HepG2 (cell line): Measurements from ENCODE around the gene L1CAM. TPM values are rescaled to one million over a fixed set of nuclear protein-coding genes. Genes with fewer than 3 reads are reported as not detected.

Experiments used
- EP300 ChIP-seq, 3 experiments: sonication (generic) in 1 of 3; formaldehyde crosslinking in 1 of 3; IDR thresholded peaks; 2 replicates each; pipeline versions ENCODE4 v1.5.1 to v1.6.1; 2011 to 2020; ENCODE audit warnings: low read depth in 2 of 3, low read length in 2 of 3, borderline replicate concordance in 1 of 3, improper control_type of control experiment in 1 of 3, mild to moderate bottlenecking in 1 of 3, missing genetic modification reagents in 1 of 3, moderate library complexity in 1 of 3
- ETV6 ChIP-seq: sonication (generic); formaldehyde crosslinking; conservative IDR thresholded peaks from 2 replicates; pipeline ENCODE4 v1.4.0; 2020; ENCODE audit warnings: missing genetic modification reagents
- FOXA1 ChIP-seq, 2 experiments: fragments of 450-650 bp in 1 of 2; sonication (generic) in 1 of 2; formaldehyde crosslinking in 1 of 2; IDR thresholded peaks; 2 replicates each; pipeline versions ENCODE4 v1.4.0 to v1.6.1; 2016 to 2020; ENCODE audit warnings: missing genetic modification reagents in 1 of 2
- HMG20A ChIP-seq: IDR thresholded peaks from 2 replicates; pipeline ENCODE4 v1.6.1; 2016; ENCODE audit warnings: borderline replicate concordance
- ISL2 ChIP-seq: sonication (generic); formaldehyde crosslinking; IDR thresholded peaks from 2 replicates; pipeline ENCODE4 v1.5.0; 2020; ENCODE audit warnings: missing genetic modification reagents
- JUN ChIP-seq: sonication (generic); formaldehyde crosslinking; IDR thresholded peaks from 2 replicates; pipeline ENCODE4 v1.4.0; 2020; ENCODE audit warnings: mild to moderate bottlenecking, missing genetic modification reagents
- KAT8 ChIP-seq: IDR thresholded peaks from 2 replicates; pipeline ENCODE4 v1.6.1; 2016; ENCODE audit warnings: missing genetic modification reagents, missing compliant biosample characterization
- NONO ChIP-seq, 2 experiments: fragments of 450-650 bp in 1 of 2; sonication (generic) in 1 of 2; formaldehyde crosslinking in 1 of 2; IDR thresholded peaks in 1 of 2; conservative IDR thresholded peaks in 1 of 2; 2 replicates each; pipeline versions ENCODE4 v1.6.1 to v1.8.0; 2017 to 2022; ENCODE audit warnings: mild to moderate bottlenecking in 1 of 2, missing genetic modification reagents in 1 of 2, moderate library complexity in 1 of 2
- PRMT3 ChIP-seq: sonication (generic); formaldehyde crosslinking; IDR thresholded peaks from 2 replicates; pipeline ENCODE4 v1.8.1; 2022; ENCODE audit warnings: low read depth, mild to moderate bottlenecking, moderate library complexity, missing genetic modification reagents, borderline replicate concordance
- SIX1 ChIP-seq: sonication (generic); formaldehyde crosslinking; IDR thresholded peaks from 2 replicates; pipeline ENCODE4 v1.4.0; 2020; ENCODE audit warnings: missing genetic modification reagents, borderline replicate concordance
- SMC3 ChIP-seq: IDR thresholded peaks from 2 replicates; pipeline ENCODE4 v1.6.1; 2011; ENCODE audit warnings: low read length, improper control_type of control experiment
- SOX5 ChIP-seq: IDR thresholded peaks from 2 replicates; pipeline ENCODE4 v1.6.1; 2016; ENCODE audit warnings: borderline replicate concordance
- YEATS4 ChIP-seq: sonication (generic); formaldehyde crosslinking; IDR thresholded peaks from 2 replicates; pipeline ENCODE4 v1.4.0; 2020; ENCODE audit warnings: missing genetic modification reagents, borderline replicate concordance
- ZNF224 ChIP-seq: sonication (generic); formaldehyde crosslinking; IDR thresholded peaks from 2 replicates; pipeline ENCODE4 v1.5.0; 2020; ENCODE audit warnings: mild to moderate bottlenecking, missing genetic modification reagents
- ZNF432 ChIP-seq: sonication (generic); formaldehyde crosslinking; IDR thresholded peaks from 2 replicates; pipeline ENCODE4 v1.5.0; 2020; ENCODE audit warnings: missing genetic modification reagents, mild to moderate bottlenecking, borderline replicate concordance
- ZNF460 ChIP-seq: sonication (generic); formaldehyde crosslinking; IDR thresholded peaks from 2 replicates; pipeline ENCODE4 v1.5.1; 2020; ENCODE audit warnings: missing genetic modification reagents, mild to moderate bottlenecking, borderline replicate concordance
- ZNF564 ChIP-seq: sonication (generic); formaldehyde crosslinking; IDR thresholded peaks from 2 replicates; pipeline ENCODE4 v1.8.1; 2023; ENCODE audit warnings: mild to moderate bottlenecking, missing genetic modification reagents
- ZNF883 ChIP-seq: sonication (generic); formaldehyde crosslinking; IDR thresholded peaks from 2 replicates; pipeline ENCODE4 v1.5.1; 2020; ENCODE audit warnings: mild to moderate bottlenecking, missing genetic modification reagents; ENCODE audit errors: not compliant biosample characterization
- polyA plus RNA-seq, 8 experiments: library from polyadenylated mRNA; depleted of rRNA in 3 of 8; stranded (reverse) in 7 of 8; unstranded in 1 of 8; fragments of >200 nt; fragmentation: Illumina TruSeq in 4 of 8; extraction: Trizol in 4 of 8; gene quantifications; 2 replicates each; pipeline versions ENCODE4 v1.2.1 to v1.2.3, GENCODE V29; 2011 to 2016; ENCODE audit warnings: low read depth in 4 of 8, missing spikeins in 1 of 8, mixed read lengths in 1 of 8; ENCODE audit not compliant: insufficient read depth in 1 of 8
- total RNA-seq, 5 experiments: library from RNA; depleted of rRNA; stranded (reverse); fragments of >200 nt; fragmentation: Illumina TruSeq; extraction: Trizol; gene quantifications; 2 replicates each; pipeline ENCODE4 v1.2.3, GENCODE V29; 2016; ENCODE audit warnings: low read depth in 1 of 5
- TF ChIP-seq, protein P1 (sequence below): IDR thresholded peaks from 2 replicates; pipeline ENCODE4 v1.6.1; 2016; ENCODE audit warnings: control low read depth
- TF ChIP-seq, protein P2 (sequence below): sonication (generic); formaldehyde crosslinking; IDR thresholded peaks from 2 replicates; pipeline ENCODE4 v1.8.1; 2023; ENCODE audit warnings: mild to moderate bottlenecking, moderate library complexity, missing genetic modification reagents
- TF ChIP-seq, protein P3 (sequence below): IDR thresholded peaks from 2 replicates; pipeline ENCODE4 v1.6.1; 2018; ENCODE audit warnings: missing genetic modification reagents, mild to moderate bottlenecking, missing compliant biosample characterization
- TF ChIP-seq, protein P4 (sequence below): sonication (generic); formaldehyde crosslinking; IDR thresholded peaks from 2 replicates; pipeline ENCODE4 v1.8.1; 2023; ENCODE audit warnings: mild to moderate bottlenecking, inconsistent platforms, moderate library complexity, missing genetic modification reagents, borderline replicate concordance
- TF ChIP-seq, protein P5 (sequence below): sonication (generic); formaldehyde crosslinking; IDR thresholded peaks from 2 replicates; pipeline ENCODE4 v1.5.1; 2020; ENCODE audit warnings: missing genetic modification reagents, mild to moderate bottlenecking, borderline replicate concordance

Gene L1CAM
- total and polyA plus RNA-seq, 2 of the 13 experiments (the other 11 are each of a cell fraction or from before 2014, with no cell fraction given) = 1.4 to 2.0 TPM

DNA sequence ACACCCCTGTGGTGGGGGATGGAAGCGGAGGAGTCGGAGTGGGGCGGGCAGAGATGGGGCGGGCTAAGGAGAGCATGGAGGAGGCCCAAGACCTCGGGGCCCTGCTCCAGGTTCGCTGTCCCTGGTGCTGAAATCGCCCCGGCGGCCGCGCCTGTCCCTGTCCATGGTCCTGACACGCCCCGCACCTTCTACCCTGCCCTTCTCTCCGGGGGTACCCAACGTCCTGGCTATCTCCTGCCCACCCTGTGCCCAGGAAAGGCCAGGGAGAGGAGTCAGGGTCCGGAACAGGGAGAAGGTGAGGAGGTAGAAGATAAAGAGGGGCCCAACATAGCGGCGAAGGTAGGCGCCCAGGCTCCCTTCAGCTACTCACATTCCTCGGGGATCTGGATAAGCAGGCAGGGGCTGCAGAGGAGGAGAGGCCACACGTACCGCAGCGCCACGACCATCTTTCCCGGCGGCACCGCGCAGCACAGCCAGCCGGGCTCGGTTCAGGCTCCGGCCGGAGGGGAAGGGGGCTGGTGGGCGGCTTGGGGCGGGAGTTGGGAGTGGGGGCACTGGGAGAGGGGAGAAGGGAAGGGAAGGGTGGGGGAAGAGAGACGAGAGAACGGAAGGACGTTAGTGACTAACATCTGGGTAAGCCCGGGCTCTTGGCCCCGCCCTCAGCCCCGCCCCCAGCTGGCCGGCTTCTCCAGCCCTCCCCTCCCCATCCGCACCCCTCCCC, 10.4 kb downstream of the L1CAM start (continued):
- TF ChIP-seq HMG20A = peak; percentile 86; the same call in 1 of the 2 replicates
- TF ChIP-seq, protein P1, sequence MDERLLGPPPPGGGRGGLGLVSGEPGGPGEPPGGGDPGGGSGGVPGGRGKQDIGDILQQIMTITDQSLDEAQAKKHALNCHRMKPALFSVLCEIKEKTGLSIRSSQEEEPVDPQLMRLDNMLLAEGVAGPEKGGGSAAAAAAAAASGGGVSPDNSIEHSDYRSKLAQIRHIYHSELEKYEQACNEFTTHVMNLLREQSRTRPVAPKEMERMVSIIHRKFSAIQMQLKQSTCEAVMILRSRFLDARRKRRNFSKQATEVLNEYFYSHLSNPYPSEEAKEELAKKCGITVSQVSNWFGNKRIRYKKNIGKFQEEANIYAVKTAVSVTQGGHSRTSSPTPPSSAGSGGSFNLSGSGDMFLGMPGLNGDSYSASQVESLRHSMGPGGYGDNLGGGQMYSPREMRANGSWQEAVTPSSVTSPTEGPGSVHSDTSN (CRISPR knock-in tag) = peak; percentile 39; the same call in 1 of the 2 replicates
- TF ChIP-seq, protein P2, sequence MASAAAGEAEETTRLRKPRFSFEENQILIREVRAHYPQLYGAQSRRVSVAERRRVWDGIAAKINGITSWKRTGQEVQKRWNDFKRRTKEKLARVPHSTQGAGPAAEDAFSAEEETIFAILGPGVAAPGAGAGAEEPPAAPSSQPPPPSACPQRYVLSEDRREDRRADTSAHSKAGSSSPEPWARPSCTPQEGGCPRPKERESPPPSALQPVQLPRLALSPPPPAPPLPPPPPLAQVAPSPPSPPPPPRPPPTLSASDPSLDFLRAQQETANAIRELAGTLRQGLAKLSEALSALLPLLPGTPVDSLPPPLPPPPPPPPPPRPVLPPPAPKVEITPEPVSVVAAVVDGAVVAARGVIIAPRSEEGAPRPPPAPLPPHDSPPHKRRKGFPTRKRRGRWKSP (CRISPR knock-in tag) = peak; percentile 97
- TF ChIP-seq, protein P3, sequence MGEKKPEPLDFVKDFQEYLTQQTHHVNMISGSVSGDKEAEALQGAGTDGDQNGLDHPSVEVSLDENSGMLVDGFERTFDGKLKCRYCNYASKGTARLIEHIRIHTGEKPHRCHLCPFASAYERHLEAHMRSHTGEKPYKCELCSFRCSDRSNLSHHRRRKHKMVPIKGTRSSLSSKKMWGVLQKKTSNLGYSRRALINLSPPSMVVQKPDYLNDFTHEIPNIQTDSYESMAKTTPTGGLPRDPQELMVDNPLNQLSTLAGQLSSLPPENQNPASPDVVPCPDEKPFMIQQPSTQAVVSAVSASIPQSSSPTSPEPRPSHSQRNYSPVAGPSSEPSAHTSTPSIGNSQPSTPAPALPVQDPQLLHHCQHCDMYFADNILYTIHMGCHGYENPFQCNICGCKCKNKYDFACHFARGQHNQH (CRISPR knock-in tag) = peak; percentile 99
- TF ChIP-seq SOX5 (CRISPR knock-in tag) = peak; percentile 86
- no peak for TF ChIP-seq EP300 (IDR thresholded peaks at IDR 0.05; ENCODE audit: low read depth in 2 of 2, low read length in 2 of 2)
- peak; percentile 81; the same call in 1 of the 2 replicates for TF ChIP-seq EP300 (CRISPR knock-in tag; IDR thresholded peaks at IDR 0.05; ENCODE audit: borderline replicate concordance)
- TF ChIP-seq ISL2 (CRISPR knock-in tag) = peak; percentile 98
- TF ChIP-seq ZNF564 (CRISPR knock-in tag) = peak; percentile 99
- TF ChIP-seq, protein P4, sequence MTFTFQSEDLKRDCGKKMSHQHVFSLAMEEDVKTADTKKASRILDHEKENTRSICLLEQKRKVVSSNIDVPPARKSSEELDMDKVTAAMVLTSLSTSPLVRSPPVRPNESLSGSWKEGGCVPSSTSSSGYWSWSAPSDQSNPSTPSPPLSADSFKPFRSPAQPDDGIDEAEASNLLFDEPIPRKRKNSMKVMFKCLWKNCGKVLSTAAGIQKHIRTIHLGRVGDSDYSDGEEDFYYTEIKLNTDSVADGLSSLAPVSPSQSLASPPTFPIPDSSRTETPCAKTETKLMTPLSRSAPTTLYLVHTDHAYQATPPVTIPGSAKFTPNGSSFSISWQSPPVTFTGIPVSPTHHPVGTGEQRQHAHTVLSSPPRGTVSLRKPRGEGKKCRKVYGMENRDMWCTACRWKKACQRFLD = peak; percentile 100
- peak; percentile 97 for TF ChIP-seq ZNF432 (CRISPR knock-in tag)
- TF ChIP-seq SIX1 (CRISPR knock-in tag) = peak; percentile 92
- peak; percentile 99 for TF ChIP-seq ZNF224 (CRISPR knock-in tag)
- TF ChIP-seq SMC3 = no peak
- TF ChIP-seq KAT8 (CRISPR knock-in tag) = peak; percentile 94
- TF ChIP-seq ZNF460 (CRISPR knock-in tag) = 0 out of 2 replicates have a peak, but pooled peaks have one; percentile 22
- TF ChIP-seq, protein P5, sequence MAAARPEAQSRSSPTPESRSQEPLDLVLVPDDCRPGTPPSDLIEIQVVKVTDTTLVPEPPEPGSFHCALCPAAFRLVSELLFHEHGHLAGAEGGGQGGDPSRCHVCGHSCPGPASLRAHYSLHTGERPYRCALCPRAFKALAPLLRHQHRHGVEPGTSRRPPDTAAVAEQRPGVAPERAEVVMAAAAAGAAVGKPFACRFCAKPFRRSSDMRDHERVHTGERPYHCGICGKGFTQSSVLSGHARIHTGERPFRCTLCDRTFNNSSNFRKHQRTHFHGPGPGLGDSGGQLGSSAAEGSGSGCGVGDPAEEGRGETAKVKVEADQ (CRISPR knock-in tag) = peak; percentile 100
- no peak for TF ChIP-seq NONO (IDR thresholded peaks at IDR 0.05)
- TF ChIP-seq NONO (CRISPR knock-in tag; conservative IDR thresholded peaks at IDR 0.05) = no peak
- TF ChIP-seq YEATS4 (CRISPR knock-in tag) = peak; percentile 94
- TF ChIP-seq ETV6 (CRISPR knock-in tag) = peak; percentile 100
- no peak for TF ChIP-seq FOXA1 (IDR thresholded peaks at IDR 0.05)
- TF ChIP-seq FOXA1 (CRISPR knock-in tag; IDR thresholded peaks at IDR 0.05) = peak; percentile 61; the same call in 1 of the 2 replicates
- peak; percentile 100 for TF ChIP-seq ZNF883 (CRISPR knock-in tag)
- peak; percentile 99 for TF ChIP-seq PRMT3
- TF ChIP-seq JUN (CRISPR knock-in tag) = peak; percentile 91; the same call in 1 of the 2 replicates
